ENCODE measurements around the gene CNTN1. TPM values are rescaled to one million over a fixed set of nuclear protein-coding genes. Genes with fewer than 3 reads are reported as not detected.

CNTN1 gene
- total and polyA plus RNA-seq, 9 of the 15 experiments (the other 6 are each of a cell fraction or from before 2014, with no cell fraction given): 0.16 TPM; not detected in 8

DNA sequence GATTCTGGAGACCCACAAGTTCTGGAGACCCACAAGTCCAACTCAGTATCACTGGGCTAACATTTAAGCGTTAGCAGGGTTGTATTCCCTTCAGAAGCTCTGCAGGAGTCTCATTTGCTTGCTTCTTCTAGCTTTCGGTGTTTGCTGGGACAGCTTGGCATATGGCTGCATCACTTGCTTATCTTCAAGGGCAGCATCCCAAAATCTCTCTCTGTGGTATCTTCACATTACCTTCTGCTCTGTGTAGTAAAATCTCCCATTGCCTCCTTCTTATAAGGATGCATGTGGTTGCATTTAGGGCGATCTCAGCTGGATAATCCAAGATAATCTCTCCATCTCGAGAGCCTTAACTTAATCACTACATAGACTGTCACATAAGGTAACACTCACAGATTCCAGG, 7.3 kb upstream of the CNTN1 start:
- CTCF ChIA-PET (ENCODE audit: low intra/inter-chr PET ratio): no interaction called here
- Histone ChIP-seq H3K9me3 (replicated peaks; ENCODE audit: control insufficient read depth, insufficient read depth, low read depth, low read length) (no peaks in the 10 kb centered on the region), H4K20me1 (replicated peaks; ENCODE audit: control insufficient read depth, insufficient read depth, low read length) (no peaks in the 10 kb centered on the region), H3K79me2 (ENCODE audit: control insufficient read depth, insufficient read depth, low read length) (no peaks in the 10 kb centered on the region), H2AFZ (ENCODE audit: low read depth, low read length) (no peak overlapping the region), H3K4me3 (no peak overlapping the region), H3K36me3 (ENCODE audit: control insufficient read depth, insufficient read depth, low read length) (no peaks in the 10 kb centered on the region), H3K27me3 (ENCODE audit: control insufficient read depth in 2 of 2, insufficient read depth in 2 of 2, low read length in 2 of 2) (no peaks in the 10 kb centered on the region), H3K9ac (ENCODE audit: insufficient read depth in 1 of 2, low read depth in 2 of 2, low read length in 2 of 2) (no peak overlapping the region), H3K4me1 (replicated peaks in 1 of 2; ENCODE audit: control insufficient read depth in 2 of 2, insufficient read depth in 2 of 2, low read length in 2 of 2) (no peaks in the 10 kb centered on the region), H3K27ac (ENCODE audit: extremely low read depth, low read depth, low read length) (no peak overlapping the region), H3K9me1 (ENCODE audit: control insufficient read depth, insufficient read depth, low read length) (no peaks in the 10 kb centered on the region), H3K4me2 (ENCODE audit: insufficient read depth, low read length) (no peak overlapping the region)
- ATAC-seq: no peak
- TF ChIP-seq, protein P1, sequence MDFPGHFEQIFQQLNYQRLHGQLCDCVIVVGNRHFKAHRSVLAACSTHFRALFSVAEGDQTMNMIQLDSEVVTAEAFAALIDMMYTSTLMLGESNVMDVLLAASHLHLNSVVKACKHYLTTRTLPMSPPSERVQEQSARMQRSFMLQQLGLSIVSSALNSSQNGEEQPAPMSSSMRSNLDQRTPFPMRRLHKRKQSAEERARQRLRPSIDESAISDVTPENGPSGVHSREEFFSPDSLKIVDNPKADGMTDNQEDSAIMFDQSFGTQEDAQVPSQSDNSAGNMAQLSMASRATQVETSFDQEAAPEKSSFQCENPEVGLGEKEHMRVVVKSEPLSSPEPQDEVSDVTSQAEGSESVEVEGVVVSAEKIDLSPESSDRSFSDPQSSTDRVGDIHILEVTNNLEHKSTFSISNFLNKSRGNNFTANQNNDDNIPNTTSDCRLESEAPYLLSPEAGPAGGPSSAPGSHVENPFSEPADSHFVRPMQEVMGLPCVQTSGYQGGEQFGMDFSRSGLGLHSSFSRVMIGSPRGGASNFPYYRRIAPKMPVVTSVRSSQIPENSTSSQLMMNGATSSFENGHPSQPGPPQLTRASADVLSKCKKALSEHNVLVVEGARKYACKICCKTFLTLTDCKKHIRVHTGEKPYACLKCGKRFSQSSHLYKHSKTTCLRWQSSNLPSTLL (IDR thresholded peaks at IDR 0.05): no peak
- TF ChIP-seq, protein P2, sequence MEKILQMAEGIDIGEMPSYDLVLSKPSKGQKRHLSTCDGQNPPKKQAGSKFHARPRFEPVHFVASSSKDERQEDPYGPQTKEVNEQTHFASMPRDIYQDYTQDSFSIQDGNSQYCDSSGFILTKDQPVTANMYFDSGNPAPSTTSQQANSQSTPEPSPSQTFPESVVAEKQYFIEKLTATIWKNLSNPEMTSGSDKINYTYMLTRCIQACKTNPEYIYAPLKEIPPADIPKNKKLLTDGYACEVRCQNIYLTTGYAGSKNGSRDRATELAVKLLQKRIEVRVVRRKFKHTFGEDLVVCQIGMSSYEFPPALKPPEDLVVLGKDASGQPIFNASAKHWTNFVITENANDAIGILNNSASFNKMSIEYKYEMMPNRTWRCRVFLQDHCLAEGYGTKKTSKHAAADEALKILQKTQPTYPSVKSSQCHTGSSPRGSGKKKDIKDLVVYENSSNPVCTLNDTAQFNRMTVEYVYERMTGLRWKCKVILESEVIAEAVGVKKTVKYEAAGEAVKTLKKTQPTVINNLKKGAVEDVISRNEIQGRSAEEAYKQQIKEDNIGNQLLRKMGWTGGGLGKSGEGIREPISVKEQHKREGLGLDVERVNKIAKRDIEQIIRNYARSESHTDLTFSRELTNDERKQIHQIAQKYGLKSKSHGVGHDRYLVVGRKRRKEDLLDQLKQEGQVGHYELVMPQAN (IDR thresholded peaks at IDR 0.05; ENCODE audit: borderline replicate concordance): no peak
- TF ChIP-seq, protein P3, sequence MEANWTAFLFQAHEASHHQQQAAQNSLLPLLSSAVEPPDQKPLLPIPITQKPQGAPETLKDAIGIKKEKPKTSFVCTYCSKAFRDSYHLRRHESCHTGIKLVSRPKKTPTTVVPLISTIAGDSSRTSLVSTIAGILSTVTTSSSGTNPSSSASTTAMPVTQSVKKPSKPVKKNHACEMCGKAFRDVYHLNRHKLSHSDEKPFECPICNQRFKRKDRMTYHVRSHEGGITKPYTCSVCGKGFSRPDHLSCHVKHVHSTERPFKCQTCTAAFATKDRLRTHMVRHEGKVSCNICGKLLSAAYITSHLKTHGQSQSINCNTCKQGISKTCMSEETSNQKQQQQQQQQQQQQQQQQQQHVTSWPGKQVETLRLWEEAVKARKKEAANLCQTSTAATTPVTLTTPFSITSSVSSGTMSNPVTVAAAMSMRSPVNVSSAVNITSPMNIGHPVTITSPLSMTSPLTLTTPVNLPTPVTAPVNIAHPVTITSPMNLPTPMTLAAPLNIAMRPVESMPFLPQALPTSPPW (CRISPR knock-in tag; IDR thresholded peaks at IDR 0.05): no peak
- TF ChIP-seq, protein P4, sequence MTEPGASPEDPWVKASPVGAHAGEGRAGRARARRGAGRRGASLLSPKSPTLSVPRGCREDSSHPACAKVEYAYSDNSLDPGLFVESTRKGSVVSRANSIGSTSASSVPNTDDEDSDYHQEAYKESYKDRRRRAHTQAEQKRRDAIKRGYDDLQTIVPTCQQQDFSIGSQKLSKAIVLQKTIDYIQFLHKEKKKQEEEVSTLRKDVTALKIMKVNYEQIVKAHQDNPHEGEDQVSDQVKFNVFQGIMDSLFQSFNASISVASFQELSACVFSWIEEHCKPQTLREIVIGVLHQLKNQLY (CRISPR knock-in tag; conservative IDR thresholded peaks at IDR 0.05): no peak
- TF ChIP-seq PPARD (CRISPR knock-in tag; IDR thresholded peaks at IDR 0.05): no peak
- TF ChIP-seq ZNF3 (CRISPR knock-in tag; IDR thresholded peaks at IDR 0.05): no peak
- TF ChIP-seq, protein P5, sequence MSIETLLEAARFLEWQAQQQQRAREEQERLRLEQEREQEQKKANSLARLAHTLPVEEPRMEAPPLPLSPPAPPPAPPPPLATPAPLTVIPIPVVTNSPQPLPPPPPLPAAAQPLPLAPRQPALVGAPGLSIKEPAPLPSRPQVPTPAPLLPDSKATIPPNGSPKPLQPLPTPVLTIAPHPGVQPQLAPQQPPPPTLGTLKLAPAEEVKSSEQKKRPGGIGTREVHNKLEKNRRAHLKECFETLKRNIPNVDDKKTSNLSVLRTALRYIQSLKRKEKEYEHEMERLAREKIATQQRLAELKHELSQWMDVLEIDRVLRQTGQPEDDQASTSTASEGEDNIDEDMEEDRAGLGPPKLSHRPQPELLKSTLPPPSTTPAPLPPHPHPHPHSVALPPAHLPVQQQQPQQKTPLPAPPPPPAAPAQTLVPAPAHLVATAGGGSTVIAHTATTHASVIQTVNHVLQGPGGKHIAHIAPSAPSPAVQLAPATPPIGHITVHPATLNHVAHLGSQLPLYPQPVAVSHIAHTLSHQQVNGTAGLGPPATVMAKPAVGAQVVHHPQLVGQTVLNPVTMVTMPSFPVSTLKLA (conservative IDR thresholded peaks at IDR 0.05): no peak
- no peak for TF ChIP-seq PHTF2 (CRISPR knock-in tag; IDR thresholded peaks at IDR 0.05)
- WGBS (ENCODE audit: insufficient coverage, low coverage, missing lambda C conversion rate): 3% methylated on average over 4 of the region's 4 CpGs
- BruUV-seq (replicated peaks): no TSS peak
- intact Hi-C loops (cut with micrococcal nuclease): no loop called here
- POLR2A ChIA-PET: interaction anchor here (0.7 kb wide), 1 partner anchor 289 kb away, joined by 3 read pairs; no protein-coding TSS in a partner anchor
- in situ Hi-C loops (cut with MboI): no loop called here
- no peak for DNase-seq (ENCODE audit: extremely low read depth in 1 of 4, low spot score in 3 of 4)
- FAIRE-seq: no peak
